CD4-positive, alpha-beta T cell treated with Interleukin-4 for 1 hour (primary cell): ENCODE measurements around the gene ZNF385A.

Experiments
- DNase-seq, 2 donors: peaks; one replicate each; pipeline ENCODE4 v3.0.0-alpha.2; 2020 to 2022

Gene ZNF385A

GRCh38 chr12:54324617-54325441, 59.7 kb downstream of the ZNF385A start, which contains the start of gene COPZ1:
TSS of gene COPZ1 (plus strand) at chr12:54325131. CDS start at chr12:54325164, 33 bp downstream.
- DNase-seq, result peak; percentile 98 to 99

GRCh38 chr12:54321363-54321762, 63.2 kb downstream of the ZNF385A start:
- no peak for DNase-seq
